HepG2 (cell line): ENCODE measurements around the gene RPRD2. TPM values are rescaled to one million over a fixed set of nuclear protein-coding genes. Genes with fewer than 3 reads are reported as not detected.

Experiments
- ATM ChIP-seq: fragments of 450-650 bp; IDR thresholded peaks from 2 replicates; pipeline ENCODE4 v1.7.1; 2017; ENCODE audit warnings: mild to moderate bottlenecking, borderline replicate concordance
- CENPX ChIP-seq: sonication (generic); formaldehyde crosslinking; IDR thresholded peaks from 2 replicates; pipeline ENCODE4 v1.9.0; 2021; ENCODE audit warnings: mild to moderate bottlenecking, missing genetic modification reagents, moderate library complexity
- CREB1 ChIP-seq, 2 experiments: fragments of 450-650 bp in 1 of 2; IDR thresholded peaks; 2 replicates each; pipeline ENCODE4 v1.6.1; 2016 to 2017; ENCODE audit warnings: control low read depth in 1 of 2, mild to moderate bottlenecking in 1 of 2, missing compliant biosample characterization in 1 of 2, missing genetic modification characterization in 1 of 2
- FOXP4 ChIP-seq: sonication (generic); formaldehyde crosslinking; IDR thresholded peaks from 2 replicates; pipeline ENCODE4 v1.4.0; 2020; ENCODE audit warnings: missing genetic modification reagents
- GATA4 ChIP-seq: sonication (generic); IDR thresholded peaks from 2 replicates; pipeline ENCODE4 v1.6.1; 2016; ENCODE audit warnings: antibody characterized with exemption, low read depth, borderline replicate concordance
- GATAD1 ChIP-seq: IDR thresholded peaks from 2 replicates; pipeline ENCODE4 v1.6.1; 2016; ENCODE audit warnings: missing genetic modification reagents, missing compliant biosample characterization
- HMG20A ChIP-seq: IDR thresholded peaks from 2 replicates; pipeline ENCODE4 v1.6.1; 2016; ENCODE audit warnings: borderline replicate concordance
- HNF4A ChIP-seq: sonication (generic); formaldehyde crosslinking; IDR thresholded peaks from 2 replicates; pipeline ENCODE4 v1.4.0; 2020; ENCODE audit warnings: missing genetic modification reagents
- KDM3A ChIP-seq: IDR thresholded peaks from 2 replicates; pipeline ENCODE4 v1.6.1; 2018; ENCODE audit warnings: low read depth, missing compliant biosample characterization
- MEIS1 ChIP-seq: sonication (generic); formaldehyde crosslinking; IDR thresholded peaks from 2 replicates; pipeline ENCODE4 v1.9.0; 2021; ENCODE audit warnings: mild to moderate bottlenecking, missing genetic modification reagents, moderate library complexity, borderline replicate concordance
- MTA3 ChIP-seq: sonication (generic); formaldehyde crosslinking; IDR thresholded peaks from 2 replicates; pipeline ENCODE4 v1.4.0; 2020; ENCODE audit warnings: missing genetic modification reagents
- NR2F2 ChIP-seq: IDR thresholded peaks from 2 replicates; pipeline ENCODE4 v1.6.1; 2012; ENCODE audit warnings: low read depth, inconsistent platforms, borderline replicate concordance
- PHB2 ChIP-seq: fragments of 450-650 bp; IDR thresholded peaks from 2 replicates; pipeline ENCODE4 v1.6.1; 2018; ENCODE audit not compliant: partially characterized antibody
- RFX3 ChIP-seq: IDR thresholded peaks from 2 replicates; pipeline ENCODE4 v1.6.1; 2016; ENCODE audit warnings: missing biosample characterization, missing genetic modification reagents
- SMARCE1 ChIP-seq: fragments of 450-650 bp; IDR thresholded peaks from 2 replicates; pipeline ENCODE4 v1.6.1; 2017; ENCODE audit warnings: borderline replicate concordance
- SNAPC5 ChIP-seq: sonication (generic); formaldehyde crosslinking; IDR thresholded peaks from 2 replicates; pipeline ENCODE4 v1.8.1; 2023; ENCODE audit warnings: mild to moderate bottlenecking, missing genetic modification reagents, borderline replicate concordance
- SRSF9 ChIP-seq: fragments of 200-400 bp; formaldehyde crosslinking; IDR thresholded peaks from 2 replicates; pipeline ENCODE4 v1.6.1; 2018; ENCODE audit warnings: borderline replicate concordance, mild to moderate bottlenecking, low read depth, low read length; ENCODE audit not compliant: insufficient read depth, poor library complexity, severe bottlenecking
- STAT5B ChIP-seq: sonication (generic); formaldehyde crosslinking; IDR thresholded peaks from 2 replicates; pipeline ENCODE4 v1.4.0; 2020; ENCODE audit warnings: missing genetic modification reagents
- THAP7 ChIP-seq: sonication (generic); formaldehyde crosslinking; IDR thresholded peaks from 2 replicates; pipeline ENCODE4 v1.8.1; 2023; ENCODE audit warnings: mild to moderate bottlenecking, missing genetic modification reagents
- YY1 ChIP-seq: IDR thresholded peaks from 2 replicates; pipeline ENCODE4 v1.6.1; 2011; ENCODE audit warnings: low read length, low read depth, moderate library complexity, mild to moderate bottlenecking; ENCODE audit not compliant: insufficient read depth, insufficient replicate concordance
- ZBTB42 ChIP-seq: sonication (generic); formaldehyde crosslinking; IDR thresholded peaks from 2 replicates; pipeline ENCODE4 v1.5.0; 2020; ENCODE audit warnings: mild to moderate bottlenecking, missing genetic modification reagents
- ZMAT3 ChIP-seq: sonication (generic); formaldehyde crosslinking; conservative IDR thresholded peaks from 2 replicates; pipeline ENCODE4 v1.7.0; 2021; ENCODE audit warnings: missing genetic modification reagents
- ZMYM3 ChIP-seq: sonication (generic); formaldehyde crosslinking; IDR thresholded peaks from 2 replicates; pipeline ENCODE4 v1.5.1; 2020; ENCODE audit warnings: mild to moderate bottlenecking, missing genetic modification reagents
- ZMYM4 ChIP-seq: sonication (generic); formaldehyde crosslinking; IDR thresholded peaks from 2 replicates; pipeline ENCODE4 v1.8.1; 2023; ENCODE audit warnings: mild to moderate bottlenecking, missing genetic modification reagents
- ZNF296 ChIP-seq: sonication (generic); formaldehyde crosslinking; conservative IDR thresholded peaks from 2 replicates; pipeline ENCODE4 v1.5.0; 2020; ENCODE audit warnings: mild to moderate bottlenecking, missing genetic modification reagents
- ZNF543 ChIP-seq: sonication (generic); formaldehyde crosslinking; IDR thresholded peaks from 2 replicates; pipeline ENCODE4 v1.4.0; 2020; ENCODE audit warnings: mild to moderate bottlenecking, missing genetic modification reagents
- ZNF652 ChIP-seq: IDR thresholded peaks from 2 replicates; pipeline ENCODE4 v1.6.1; 2016; ENCODE audit warnings: low read depth, borderline replicate concordance
- ZNF672 ChIP-seq: sonication (generic); formaldehyde crosslinking; IDR thresholded peaks from 2 replicates; pipeline ENCODE4 v1.8.1; 2022; ENCODE audit warnings: missing genetic modification reagents
- ZNF773 ChIP-seq: sonication (generic); formaldehyde crosslinking; IDR thresholded peaks from 2 replicates; pipeline ENCODE4 v1.4.0; 2020; ENCODE audit warnings: missing genetic modification reagents, borderline replicate concordance
- ZNF776 ChIP-seq: sonication (generic); formaldehyde crosslinking; IDR thresholded peaks from 2 replicates; pipeline ENCODE4 v1.4.0; 2020; ENCODE audit warnings: mild to moderate bottlenecking, missing genetic modification reagents
- ZNF781 ChIP-seq: sonication (generic); formaldehyde crosslinking; IDR thresholded peaks from 2 replicates; pipeline ENCODE4 v1.5.1; 2020; ENCODE audit warnings: borderline replicate concordance, mild to moderate bottlenecking, missing genetic modification reagents; ENCODE audit errors: not compliant biosample characterization
- ZNF788 ChIP-seq: sonication (generic); formaldehyde crosslinking; IDR thresholded peaks from 2 replicates; pipeline ENCODE4 v1.5.0; 2020; ENCODE audit warnings: mild to moderate bottlenecking, missing genetic modification reagents, borderline replicate concordance
- ZNF879 ChIP-seq: sonication (generic); formaldehyde crosslinking; IDR thresholded peaks from 2 replicates; pipeline ENCODE4 v1.8.1; 2023; ENCODE audit warnings: missing genetic modification reagents
- polyA plus RNA-seq, 8 experiments: library from polyadenylated mRNA; depleted of rRNA in 3 of 8; stranded (reverse) in 7 of 8; unstranded in 1 of 8; fragments of >200 nt; fragmentation: Illumina TruSeq in 4 of 8; extraction: Trizol in 4 of 8; gene quantifications; 2 replicates each; pipeline versions ENCODE4 v1.2.1 to v1.2.3, GENCODE V29; 2011 to 2016; ENCODE audit warnings: low read depth in 4 of 8, missing spikeins in 1 of 8, mixed read lengths in 1 of 8; ENCODE audit not compliant: insufficient read depth in 1 of 8
- total RNA-seq, 5 experiments: library from RNA; depleted of rRNA; stranded (reverse); fragments of >200 nt; fragmentation: Illumina TruSeq; extraction: Trizol; gene quantifications; 2 replicates each; pipeline ENCODE4 v1.2.3, GENCODE V29; 2016; ENCODE audit warnings: low read depth in 1 of 5

The RPRD2 gene
- total and polyA plus RNA-seq, 2 of the 13 experiments (the other 11 are each of a cell fraction or from before 2014, with no cell fraction given): 8.0 to 8.9 TPM

GRCh38 chr1:150405660-150406059, 41.7 kb downstream of the RPRD2 start (continued):
- TF ChIP-seq ZMYM4 (CRISPR knock-in tag) (no peak), YY1 (no peak), ZBTB42 (no peak), SRSF9 (no peak), SNAPC5 (no peak), ZNF879 (no peak), ZNF773 (CRISPR knock-in tag) (no peak), ZNF296 (CRISPR knock-in tag) (no peak), KDM3A (CRISPR knock-in tag) (no peak), THAP7 (CRISPR knock-in tag) (no peak), HMG20A (CRISPR knock-in tag) (no peak), ZMAT3 (no peak), GATAD1 (CRISPR knock-in tag) (no peak), ZNF543 (CRISPR knock-in tag) (no peak), ZNF652 (CRISPR knock-in tag) (no peak), FOXP4 (0 out of 2 replicates have a peak, but pooled peaks have one; percentile 40), CENPX (CRISPR knock-in tag) (no peak), MTA3 (no peak), HNF4A (0 out of 2 replicates have a peak, but pooled peaks have one; percentile 44), STAT5B (CRISPR knock-in tag) (no peak), CREB1 (IDR thresholded peaks at IDR 0.05) (no peak), CREB1 (CRISPR knock-in tag; IDR thresholded peaks at IDR 0.05) (0 out of 2 replicates have a peak, but pooled peaks have one; percentile 34), ZNF776 (CRISPR knock-in tag) (no peak), ZNF781 (no peak), MEIS1 (CRISPR knock-in tag) (no peak), NR2F2 (peak; percentile 20; the same call in 1 of the 2 replicates), ZMYM3 (CRISPR knock-in tag) (no peak), RFX3 (CRISPR knock-in tag) (no peak), PHB2 (no peak), GATA4 (no peak), ATM (no peak), ZNF672 (no peak), SMARCE1 (no peak), ZNF788 (CRISPR knock-in tag) (no peak)
